Stimulated activated naive CD8-positive, alpha-beta T cell treated with anti-CD3 and anti-CD28 coated beads, Interleukin-15, amount 100 ng/mL, for 72 hours (primary cell): Measurements from ENCODE around the gene UBAP2L.
"Not testable (repeated sequence)": the region's sequence is repeated elsewhere in the genome, so short reads cannot be mapped to it uniquely, and the experiment has no call there.

Source experiments
- ATAC-seq: fragments of 150-1000 bp; cut with Tn5 transposase; 2 replicates; pipeline ENCODE4 v1.10.0; 2021; ENCODE audit warnings: mild to moderate bottlenecking, moderate library complexity
- DNase-seq, 2 donors: peaks; one replicate each; pipeline ENCODE4 v3.0.0; 2021 to 2022
- H3K27ac Mint-ChIP-seq, 2 donors: one replicate each; pipeline ENCODE4 v1.8.0; 2022; ENCODE audit warnings: mild to moderate bottlenecking in 2 of 2, mixed read lengths in 2 of 2, moderate library complexity in 2 of 2
- H3K27me3 Mint-ChIP-seq: one replicate; pipeline ENCODE4 v1.8.0; 2022; ENCODE audit warnings: mixed read lengths
- H3K4me1 Mint-ChIP-seq: one replicate; pipeline ENCODE4 v1.8.0; 2022; ENCODE audit warnings: mild to moderate bottlenecking, mixed read lengths
- H3K4me3 Mint-ChIP-seq, 2 donors: one replicate each; pipeline ENCODE4 v1.8.0; 2022; ENCODE audit warnings: mild to moderate bottlenecking in 2 of 2, mixed read lengths in 2 of 2, moderate library complexity in 1 of 2
- H3K9me3 Mint-ChIP-seq, 2 donors: one replicate each; pipeline ENCODE4 v1.8.0; 2022; ENCODE audit warnings: mixed read lengths in 2 of 2

UBAP2L gene

GRCh38 chr1:154258784-154259183, 38.0 kb downstream of the UBAP2L start:
- peaks cover 29% of the 10 kb centered on the region for H3K4me1 Mint-ChIP-seq
- ATAC-seq (no peak), DNase-seq (no peak)
- H3K27ac Mint-ChIP-seq: peak overlapping the region in 1 of 2 donors; percentile 13
- no peak overlapping the region for H3K4me3 Mint-ChIP-seq
- H3K27me3 Mint-ChIP-seq: no peaks in the 10 kb centered on the region
- no peaks in the 10 kb centered on the region for H3K9me3 Mint-ChIP-seq

- H3K9me3 Mint-ChIP-seq: no peaks in the 10 kb centered on the region
- ATAC-seq: no peak
- peaks cover 43% of the 10 kb centered on the region for H3K4me1 Mint-ChIP-seq
- DNase-seq: no peak
- H3K27ac Mint-ChIP-seq: no peak overlapping the region
- H3K4me3 Mint-ChIP-seq: no peak overlapping the region
- H3K27me3 Mint-ChIP-seq: no peaks in the 10 kb centered on the region
Measured at GRCh38 chr1:154260127-154260526, 39.4 kb downstream of the UBAP2L start.

- Mint-ChIP-seq H3K4me1 (peaks cover 58% of the 10 kb centered on the region), H3K9me3 (no peaks in the 10 kb centered on the region), H3K27ac (peak overlapping the region in 1 of 2 donors; percentile 91), H3K4me3 (no peak overlapping the region), H3K27me3 (no peaks in the 10 kb centered on the region)
- no peak for DNase-seq
- ATAC-seq: no peak
Measured at GRCh38 chr1:154263465-154264332, 42.9 kb downstream of the UBAP2L start.

GRCh38 chr1:154264454-154264853, 43.7 kb downstream of the UBAP2L start:
- no peak for ATAC-seq

GRCh38 chr1:154265586-154265985, 44.8 kb downstream of the UBAP2L start:
- Mint-ChIP-seq H3K4me1 (peaks cover 73% of the 10 kb centered on the region), H3K4me3 (peak overlapping the region; percentile 4 to 65), H3K27ac (peak overlapping the region in 1 of 2 donors; percentile 55), H3K9me3 (no peaks in the 10 kb centered on the region), H3K27me3 (no peaks in the 10 kb centered on the region)
- ATAC-seq (peak; percentile 95), DNase-seq (peak in 1 of 2 donors; percentile 8)

More at GRCh38 chr1:154264454-154264853, 43.7 kb downstream of the UBAP2L start:
- H3K9me3 Mint-ChIP-seq: no peaks in the 10 kb centered on the region
- H3K27ac Mint-ChIP-seq: peak overlapping the region in 1 of 2 donors; percentile 91
- DNase-seq: no peak
- peak overlapping the region in 1 of 2 donors; percentile 65 for H3K4me3 Mint-ChIP-seq
- no peaks in the 10 kb centered on the region for H3K27me3 Mint-ChIP-seq
- peaks cover 65% of the 10 kb centered on the region for H3K4me1 Mint-ChIP-seq

GRCh38 chr1:154270833-154271232, 50.1 kb downstream of the UBAP2L start:
- peaks cover 70% of the 10 kb centered on the region for H3K4me1 Mint-ChIP-seq
- ATAC-seq (peak; percentile 52), DNase-seq (peak; percentile 33 to 36)
- H3K4me3 Mint-ChIP-seq: peak overlapping the region; percentile 67 to 75
- no peaks in the 10 kb centered on the region for H3K27me3 Mint-ChIP-seq
- H3K9me3 Mint-ChIP-seq: no peaks in the 10 kb centered on the region
- peak overlapping the region; percentile 78 to 86 for H3K27ac Mint-ChIP-seq

- peaks cover 62% of the 10 kb centered on the region for H3K4me1 Mint-ChIP-seq
- H3K27me3 Mint-ChIP-seq: no peaks in the 10 kb centered on the region
- H3K4me3 Mint-ChIP-seq: peak within 1 kb of the TSS; percentile 97 to 100
- peak within 1 kb of the TSS; percentile 100 for H3K27ac Mint-ChIP-seq
- no peaks in the 10 kb centered on the region for H3K9me3 Mint-ChIP-seq
- ATAC-seq: peak; percentile 96
- DNase-seq: peak; percentile 94 to 98
Measured at GRCh38 chr1:154272217-154272998, 51.7 kb downstream of the UBAP2L start, which contains the start of gene HAX1. HAX1 (plus strand) TSS chr1:154272629; CDS start chr1:154272724, 95 bp downstream.

GRCh38 chr1:154272999-154273563, 52.3 kb downstream of the UBAP2L start:
- Mint-ChIP-seq H3K27ac (peak overlapping the region; percentile 100), H3K27me3 (no peaks in the 10 kb centered on the region), H3K9me3 (no peaks in the 10 kb centered on the region), H3K4me1 (peaks cover 62% of the 10 kb centered on the region), H3K4me3 (peak overlapping the region; percentile 97 to 100)
- no peak for ATAC-seq
- no peak for DNase-seq

GRCh38 chr1:154276797-154277196, 56.0 kb downstream of the UBAP2L start:
- ATAC-seq: no peak

GRCh38 chr1:154287591-154287990, 66.8 kb downstream of the UBAP2L start:
- not testable (repeated sequence) for H3K27ac Mint-ChIP-seq, ATAC-seq, H3K4me1 Mint-ChIP-seq, H3K27me3 Mint-ChIP-seq, H3K4me3 Mint-ChIP-seq, DNase-seq, H3K9me3 Mint-ChIP-seq

More at GRCh38 chr1:154276797-154277196, 56.0 kb downstream of the UBAP2L start:
- H3K27me3 Mint-ChIP-seq: no peaks in the 10 kb centered on the region
- no peaks in the 10 kb centered on the region for H3K9me3 Mint-ChIP-seq
- H3K27ac Mint-ChIP-seq: no peak overlapping the region
- H3K4me1 Mint-ChIP-seq: peaks cover 32% of the 10 kb centered on the region
- H3K4me3 Mint-ChIP-seq: no peak overlapping the region
- DNase-seq: peak; percentile 13 to 34

- Mint-ChIP-seq H3K27ac (no peak overlapping the region), H3K27me3 (no peaks in the 10 kb centered on the region), H3K4me3 (no peak overlapping the region), H3K9me3 (peaks cover 6 to 7% of the 10 kb centered on the region in 2 donors), H3K4me1 (no peaks in the 10 kb centered on the region)
- ATAC-seq: no peak
- no peak for DNase-seq
Measured at GRCh38 chr1:154288661-154289060, 67.9 kb downstream of the UBAP2L start.

GRCh38 chr1:154290921-154291320, 70.2 kb downstream of the UBAP2L start:
- DNase-seq: no peak
- no peaks in the 10 kb centered on the region for H3K4me1 Mint-ChIP-seq
- peaks cover 10 to 21% of the 10 kb centered on the region in 2 donors for H3K9me3 Mint-ChIP-seq
- no peak for ATAC-seq
- no peaks in the 10 kb centered on the region for H3K27me3 Mint-ChIP-seq
- no peak overlapping the region for H3K4me3 Mint-ChIP-seq
- H3K27ac Mint-ChIP-seq: no peak overlapping the region

- H3K4me1 Mint-ChIP-seq: no peaks in the 10 kb centered on the region
- DNase-seq (no peak), ATAC-seq (no peak)
- no peak overlapping the region for H3K27ac Mint-ChIP-seq
- H3K27me3 Mint-ChIP-seq: no peaks in the 10 kb centered on the region
- no peak overlapping the region for H3K4me3 Mint-ChIP-seq
- H3K9me3 Mint-ChIP-seq: peaks cover 10 to 21% of the 10 kb centered on the region in 2 donors
Measured at GRCh38 chr1:154295408-154296235, 74.9 kb downstream of the UBAP2L start.

- Mint-ChIP-seq H3K4me3 (no peak overlapping the region), H3K9me3 (no peaks in the 10 kb centered on the region), H3K4me1 (peaks cover 5% of the 10 kb centered on the region), H3K27ac (no peak overlapping the region), H3K27me3 (no peaks in the 10 kb centered on the region)
- ATAC-seq: no peak
- no peak for DNase-seq
Measured at GRCh38 chr1:154301582-154301981, 80.8 kb downstream of the UBAP2L start.
